PC-3 (cell line): ENCODE measurements around the gene TIGD1. TPM values are rescaled to one million over a fixed set of nuclear protein-coding genes. Genes with fewer than 3 reads are reported as not detected.

ENCODE experiments used
- ATAC-seq: fragments of 200-7000 bp; cut with Tn5 transposase; 2 replicates; pipeline ENCODE4 v1.9.1; 2020; ENCODE audit warnings: mild to moderate bottlenecking, moderate library complexity
- BruUV-seq: library from RNA; stranded (reverse); fragments of 400-500 nt; replicated peaks from 2 replicates; lab custom pipeline; 2021; lab: Mats Ljungman, UMichigan
- CTCF ChIA-PET: fragments of 300-600 bp; sonication (Branson Sonifier 250); formaldehyde crosslinking; loops from one replicate; lab custom pipeline; 2022; ENCODE audit warnings: antibody characterized with exemption; lab: Charles Lee
- POLR2A ChIA-PET: fragments of 300-600 bp; sonication (Branson Sonifier 250); formaldehyde crosslinking; loops from one replicate; lab custom pipeline; 2022; ENCODE audit warnings: antibody characterized with exemption; ENCODE audit not compliant: unreplicated experiment; lab: Charles Lee
- DNase-seq: peaks from one replicate; pipeline ENCODE4 v3.0.0-alpha.2; 2015
- H2AFZ ChIP-seq: fragments of 300-600 bp; sonication (generic); 2 replicates; pipeline ENCODE4 v1.6.0; 2016; ENCODE audit warnings: antibody characterized with exemption, low read length
- H3F3A ChIP-seq: fragments of 300-600 bp; sonication (generic); one replicate; pipeline ENCODE4 v1.6.0; 2017; ENCODE audit warnings: antibody characterized with exemption, low read length, control low read depth, mild to moderate bottlenecking; ENCODE audit not compliant: unreplicated experiment
- H3K27ac ChIP-seq: fragments of 300-600 bp; sonication (generic); 2 replicates; pipeline ENCODE4 v1.5.1; 2016; ENCODE audit warnings: mild to moderate bottlenecking, low read length
- H3K27me3 ChIP-seq: fragments of 300-600 bp; sonication (generic); 2 replicates; pipeline ENCODE4 v1.6.1; 2016; ENCODE audit warnings: low read length, mixed read lengths
- H3K36me3 ChIP-seq: fragments of 300-600 bp; sonication (generic); 2 replicates; pipeline ENCODE4 v1.6.1; 2016; ENCODE audit warnings: low read depth, mixed run types, low read length, mixed read lengths
- H3K4me1 ChIP-seq: fragments of 300-600 bp; sonication (generic); 2 replicates; pipeline ENCODE4 v1.5.1; 2016; ENCODE audit warnings: low read length; ENCODE audit not compliant: insufficient read depth
- H3K4me2 ChIP-seq: fragments of 300-600 bp; sonication (generic); 2 replicates; pipeline ENCODE4 v1.6.0; 2016; ENCODE audit warnings: low read length
- H3K4me3 ChIP-seq: fragments of 300-600 bp; sonication (generic); 2 replicates; pipeline ENCODE4 v1.5.1; 2016; ENCODE audit warnings: mild to moderate bottlenecking, low read length, mixed read lengths
- H3K79me2 ChIP-seq: fragments of 300-600 bp; sonication (generic); 2 replicates; pipeline ENCODE4 v1.6.1; 2017; ENCODE audit warnings: low read length, mixed read lengths
- H3K9ac ChIP-seq: fragments of 300-600 bp; sonication (generic); 2 replicates; pipeline ENCODE4 v1.6.0; 2016; ENCODE audit warnings: mild to moderate bottlenecking, low read length
- H3K9me2 ChIP-seq: fragments of 300-600 bp; sonication (generic); replicated peaks from 2 replicates; pipeline ENCODE4 v1.6.1; 2016; ENCODE audit warnings: mixed run types, low read length, mixed read lengths
- H3K9me3 ChIP-seq: fragments of 300-600 bp; sonication (generic); 2 replicates; pipeline ENCODE4 v1.6.1; 2016; ENCODE audit warnings: low read length, mixed read lengths
- H4K20me1 ChIP-seq: fragments of 300-600 bp; sonication (generic); 2 replicates; pipeline ENCODE4 v1.6.1; 2016; ENCODE audit warnings: low read length, mixed read lengths
- EZH2 ChIP-seq: fragments of 300-600 bp; sonication (generic); IDR thresholded peaks from one replicate; pipeline ENCODE4 v1.6.1; 2017; ENCODE audit warnings: antibody characterized with exemption, mild to moderate bottlenecking, low read length; ENCODE audit not compliant: unreplicated experiment
- EZH2phosphoT487 ChIP-seq: fragments of 300-600 bp; sonication (generic); IDR thresholded peaks from 2 replicates; pipeline ENCODE4 v1.6.1; 2018; ENCODE audit warnings: mild to moderate bottlenecking, antibody characterized with exemption, low read length, borderline replicate concordance
- intact Hi-C: fragments of 100-400 bp; cut with micrococcal nuclease; formaldehyde crosslinking; loops from 2 replicates; pipeline ENCODE4 v1.9.0; 2023
- total RNA-seq: library from RNA; depleted of rRNA; stranded (reverse); fragments of >200 nt; gene quantifications from 2 replicates; pipeline ENCODE4 v1.2.3, GENCODE V29; 2014
- TF ChIP-seq, protein P1 (sequence below): fragments of 300-600 bp; sonication (generic); conservative IDR thresholded peaks from 2 replicates; pipeline ENCODE4 v1.5.1; 2017; ENCODE audit warnings: antibody characterized with exemption, low read depth, mild to moderate bottlenecking, low read length

The TIGD1 gene
- total RNA-seq, 1 experiment from 2014 or later = 6.3 TPM

DNA sequence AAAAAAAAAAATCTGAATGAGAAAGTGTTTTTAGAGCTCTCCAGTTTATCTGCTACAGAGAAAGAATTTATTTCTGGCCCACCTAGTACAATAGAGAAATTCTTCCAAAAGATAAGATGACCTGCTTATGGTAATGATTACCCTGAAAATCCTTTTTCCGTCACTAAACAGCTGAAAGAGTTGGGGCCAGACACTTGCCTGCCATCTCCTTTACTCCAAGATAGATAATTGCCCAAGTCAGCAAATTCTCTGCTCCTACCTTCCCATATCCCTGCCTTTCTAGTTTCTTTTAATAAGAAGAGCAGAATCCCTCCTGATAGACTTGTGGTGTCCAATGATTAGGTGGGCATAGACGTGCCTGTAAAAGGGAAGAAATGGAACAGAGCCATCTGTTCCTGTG is 28.3 kb upstream of the TIGD1 start:
- no peak overlapping the region for H3K27ac ChIP-seq
- no peaks in the 10 kb centered on the region for H4K20me1 ChIP-seq
- TF ChIP-seq EZH2phosphoT487 (no peak), EZH2 (no peak)
- TF ChIP-seq, protein P1, sequence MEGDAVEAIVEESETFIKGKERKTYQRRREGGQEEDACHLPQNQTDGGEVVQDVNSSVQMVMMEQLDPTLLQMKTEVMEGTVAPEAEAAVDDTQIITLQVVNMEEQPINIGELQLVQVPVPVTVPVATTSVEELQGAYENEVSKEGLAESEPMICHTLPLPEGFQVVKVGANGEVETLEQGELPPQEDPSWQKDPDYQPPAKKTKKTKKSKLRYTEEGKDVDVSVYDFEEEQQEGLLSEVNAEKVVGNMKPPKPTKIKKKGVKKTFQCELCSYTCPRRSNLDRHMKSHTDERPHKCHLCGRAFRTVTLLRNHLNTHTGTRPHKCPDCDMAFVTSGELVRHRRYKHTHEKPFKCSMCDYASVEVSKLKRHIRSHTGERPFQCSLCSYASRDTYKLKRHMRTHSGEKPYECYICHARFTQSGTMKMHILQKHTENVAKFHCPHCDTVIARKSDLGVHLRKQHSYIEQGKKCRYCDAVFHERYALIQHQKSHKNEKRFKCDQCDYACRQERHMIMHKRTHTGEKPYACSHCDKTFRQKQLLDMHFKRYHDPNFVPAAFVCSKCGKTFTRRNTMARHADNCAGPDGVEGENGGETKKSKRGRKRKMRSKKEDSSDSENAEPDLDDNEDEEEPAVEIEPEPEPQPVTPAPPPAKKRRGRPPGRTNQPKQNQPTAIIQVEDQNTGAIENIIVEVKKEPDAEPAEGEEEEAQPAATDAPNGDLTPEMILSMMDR = no peak
- intact Hi-C loops = no loop called here
- no TSS peak for BruUV-seq
- no peaks in the 10 kb centered on the region for H3K27me3 ChIP-seq
- H3K79me2 ChIP-seq = no peaks in the 10 kb centered on the region
- CTCF ChIA-PET = no interaction called here
- POLR2A ChIA-PET = no interaction called here
- no peak overlapping the region for H2AFZ ChIP-seq
- no peak for DNase-seq
- H3K9me3 ChIP-seq = no peaks in the 10 kb centered on the region
- H3K9ac ChIP-seq = no peak overlapping the region
- H3K4me1 ChIP-seq = peaks cover 8% of the 10 kb centered on the region; the same call in 1 of the 2 replicates
- no peak overlapping the region for H3K4me2 ChIP-seq
- peaks cover 3% of the 10 kb centered on the region; the same call in 1 of the 2 replicates for H3K36me3 ChIP-seq
- no peak overlapping the region for H3K4me3 ChIP-seq
- H3K9me2 ChIP-seq = no peaks in the 10 kb centered on the region
- ATAC-seq = no peak
- no peaks in the 10 kb centered on the region for H3F3A ChIP-seq

DNA sequence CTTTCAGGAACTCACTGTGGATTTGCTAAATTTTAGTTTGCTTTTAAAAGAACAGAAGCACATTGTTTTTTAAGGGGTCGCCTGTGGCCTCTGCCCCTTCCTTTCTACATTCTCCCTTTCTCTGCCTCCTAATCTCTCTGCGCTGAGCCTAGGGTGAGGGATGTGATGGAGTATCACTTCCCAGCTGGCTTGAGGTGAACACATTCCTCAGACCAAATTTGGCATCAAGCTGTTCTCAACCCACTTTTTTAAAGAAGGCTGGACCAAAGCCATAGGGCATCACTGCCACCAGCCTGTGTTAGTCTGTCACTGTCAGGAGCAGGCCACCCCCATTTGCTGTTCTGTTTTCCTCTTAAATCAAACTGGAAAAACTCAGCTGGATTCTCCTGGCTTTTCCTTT is 27.5 kb upstream of the TIGD1 start:
- Histone ChIP-seq H3K27me3 (no peaks in the 10 kb centered on the region), H3K4me3 (no peak overlapping the region), H3K9me3 (no peaks in the 10 kb centered on the region), H3F3A (no peaks in the 10 kb centered on the region), H3K79me2 (no peaks in the 10 kb centered on the region), H3K9ac (no peak overlapping the region), H4K20me1 (no peaks in the 10 kb centered on the region), H2AFZ (no peak overlapping the region), H3K4me2 (no peak overlapping the region), H3K36me3 (peaks cover 6% of the 10 kb centered on the region), H3K9me2 (no peaks in the 10 kb centered on the region), H3K27ac (no peak overlapping the region), H3K4me1 (peaks cover 8% of the 10 kb centered on the region; the same call in 1 of the 2 replicates)
- intact Hi-C loops = no loop called here
- BruUV-seq = no TSS peak
- CTCF ChIA-PET = no interaction called here
- POLR2A ChIA-PET = no interaction called here
- DNase-seq = no peak
- ATAC-seq = no peak
- TF ChIP-seq EZH2 (no peak), EZH2phosphoT487 (no peak)
- TF ChIP-seq, protein P1 = no peak

DNA sequence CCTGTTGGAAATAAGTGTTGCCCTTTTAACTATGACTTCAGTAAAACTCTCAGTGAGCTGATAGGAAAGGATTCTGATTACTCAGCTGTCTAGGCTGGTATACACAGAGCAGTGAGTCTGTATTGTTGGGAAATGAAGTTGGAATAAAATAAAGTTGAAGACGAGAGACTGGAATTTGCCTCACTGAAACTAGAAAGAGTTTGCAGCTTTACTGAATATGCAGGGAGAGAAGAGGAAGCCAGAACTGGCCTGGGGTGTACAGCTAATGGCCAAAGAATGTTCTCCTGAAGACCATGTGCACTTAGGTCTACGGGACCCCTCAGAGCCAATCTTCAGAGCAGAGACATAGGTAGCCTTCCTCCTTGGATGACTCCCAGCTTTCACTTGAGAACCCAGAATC is 26.6 kb upstream of the TIGD1 start:
- Histone ChIP-seq H3F3A (no peaks in the 10 kb centered on the region), H3K4me2 (no peak overlapping the region), H3K79me2 (no peaks in the 10 kb centered on the region), H3K27ac (no peak overlapping the region), H3K4me1 (peaks cover 8% of the 10 kb centered on the region; the same call in 1 of the 2 replicates), H3K27me3 (no peaks in the 10 kb centered on the region), H3K4me3 (no peak overlapping the region), H3K9ac (no peak overlapping the region), H3K36me3 (peaks cover 7% of the 10 kb centered on the region), H2AFZ (no peak overlapping the region), H3K9me2 (no peaks in the 10 kb centered on the region), H3K9me3 (no peaks in the 10 kb centered on the region), H4K20me1 (no peaks in the 10 kb centered on the region)
- no TSS peak for BruUV-seq
- intact Hi-C loops = no loop called here
- no peak for ATAC-seq
- DNase-seq = no peak
- TF ChIP-seq EZH2phosphoT487 = no peak
- TF ChIP-seq EZH2 = no peak
- TF ChIP-seq, protein P1 = no peak
- ChIA-PET CTCF (no interaction called here), POLR2A (no interaction called here)
